Testis (tissue), 3 donors: ENCODE data around the gene TNFRSF8. TPM values are rescaled to one million over a fixed set of nuclear protein-coding genes. Genes with fewer than 3 reads are reported as not detected.

ENCODE experiments used
- DNase-seq: peaks from one replicate; pipeline ENCODE4 v3.0.0-alpha.2; 2019
- H3K27ac ChIP-seq, 2 donors: fragments of 200-600 bp; sonication (generic); one replicate each; pipeline ENCODE4 v1.5.1; 2019
- H3K27me3 ChIP-seq: fragments of 200-600 bp; sonication (generic); one replicate; pipeline ENCODE4 v1.5.1; 2019
- H3K36me3 ChIP-seq: fragments of 200-600 bp; sonication (generic); one replicate; pipeline ENCODE4 v1.5.1; 2017; ENCODE audit warnings: low read depth; ENCODE audit errors: missing control alignments
- H3K4me1 ChIP-seq: fragments of 200-600 bp; sonication (generic); one replicate; pipeline ENCODE4 v1.5.1; 2019
- H3K4me3 ChIP-seq, 2 donors: fragments of 200-600 bp; sonication (generic); one replicate each; pipeline ENCODE4 v1.5.1; 2017 to 2019
- H3K9me3 ChIP-seq: fragments of 200-600 bp; sonication (generic); one replicate; pipeline ENCODE4 v1.5.1; 2017
- CTCF ChIP-seq, 3 experiments: fragments of 450-650 bp in 2 of 3; fragments of 200-600 bp in 1 of 3; sonication (generic) in 1 of 3; IDR thresholded peaks; one replicate each; pipeline ENCODE4 v1.5.1; 2016 to 2019; ENCODE audit warnings: antibody characterized with exemption in 3 of 3, mild to moderate bottlenecking in 2 of 3, moderate library complexity in 1 of 3
- POLR2A ChIP-seq: fragments of 450-650 bp; IDR thresholded peaks from one replicate; pipeline ENCODE4 v1.6.1; 2017; ENCODE audit warnings: antibody characterized with exemption, mild to moderate bottlenecking, moderate library complexity
- WGBS, 2 donors: methylation state at CpG; one replicate each; pipeline ENCODE4 v1.1.5; 2018; 5-methylcytosine and 5-hydroxymethylcytosine counted together
- intact Hi-C: fragments of 100-400 bp; cut with DNase I; formaldehyde crosslinking; loops from one replicate; pipeline ENCODE4 v1.15.1; 2023; ENCODE audit warnings: low total_unique reads
- polyA plus RNA-seq: library from polyadenylated mRNA; stranded (reverse); fragments of 350-450 nt; fragmentation: Illumina TruSeq; extraction: RNeasy Lipid Tissue Mini Kit (QIAGEN cat#74804); gene quantifications from one replicate; pipeline ENCODE4 v1.2.3, GENCODE V29; 2014; ENCODE audit warnings: low read depth, low replicate concordance; ENCODE audit not compliant: insufficient read depth
- total RNA-seq, 2 donors: library from RNA; depleted of rRNA; stranded (reverse); fragments of >200 nt; gene quantifications; one replicate each; pipeline ENCODE4 v1.2.3, GENCODE V29; 2016

Gene TNFRSF8
- total and polyA plus RNA-seq, 3 donors from 2014 or later, result 5.0 to 6.9 (median 5.4) TPM

DNA sequence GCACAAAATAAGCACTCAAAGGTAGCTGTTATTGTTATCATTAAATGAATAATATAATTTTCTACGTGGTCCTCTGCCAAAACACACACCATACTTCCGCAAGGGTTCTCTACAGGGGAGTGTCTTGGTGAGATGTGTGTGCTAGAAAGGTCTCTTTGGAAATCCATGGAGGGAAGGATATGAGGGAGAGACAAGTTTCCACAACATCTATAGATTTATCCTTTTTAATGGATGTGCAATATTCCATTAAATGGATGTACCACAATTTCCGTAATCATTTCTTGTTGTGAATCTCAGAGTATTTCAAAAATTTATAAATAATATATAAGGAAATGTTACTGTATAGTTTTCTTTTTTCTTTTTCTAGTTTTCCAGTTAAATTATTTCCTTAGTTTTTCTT, 2.6 kb upstream of the TNFRSF8 start:
- Histone ChIP-seq H3K27me3 (no peaks in the 10 kb centered on the region), H3K4me3 (no peak overlapping the region), H3K4me1 (peaks cover 8% of the 10 kb centered on the region), H3K36me3 (no peaks in the 10 kb centered on the region), H3K27ac (no peak overlapping the region), H3K9me3 (no peaks in the 10 kb centered on the region)
- 94 to 96% methylated on average over 3 of the region's 3 CpGs for whole genome bisulfite sequencing, 2 donors
- DNase-seq, result no peak
- intact Hi-C loops, result no loop called here
- no peak for TF ChIP-seq CTCF (IDR thresholded peaks at IDR 0.05)
- TF ChIP-seq POLR2A, result no peak

DNA sequence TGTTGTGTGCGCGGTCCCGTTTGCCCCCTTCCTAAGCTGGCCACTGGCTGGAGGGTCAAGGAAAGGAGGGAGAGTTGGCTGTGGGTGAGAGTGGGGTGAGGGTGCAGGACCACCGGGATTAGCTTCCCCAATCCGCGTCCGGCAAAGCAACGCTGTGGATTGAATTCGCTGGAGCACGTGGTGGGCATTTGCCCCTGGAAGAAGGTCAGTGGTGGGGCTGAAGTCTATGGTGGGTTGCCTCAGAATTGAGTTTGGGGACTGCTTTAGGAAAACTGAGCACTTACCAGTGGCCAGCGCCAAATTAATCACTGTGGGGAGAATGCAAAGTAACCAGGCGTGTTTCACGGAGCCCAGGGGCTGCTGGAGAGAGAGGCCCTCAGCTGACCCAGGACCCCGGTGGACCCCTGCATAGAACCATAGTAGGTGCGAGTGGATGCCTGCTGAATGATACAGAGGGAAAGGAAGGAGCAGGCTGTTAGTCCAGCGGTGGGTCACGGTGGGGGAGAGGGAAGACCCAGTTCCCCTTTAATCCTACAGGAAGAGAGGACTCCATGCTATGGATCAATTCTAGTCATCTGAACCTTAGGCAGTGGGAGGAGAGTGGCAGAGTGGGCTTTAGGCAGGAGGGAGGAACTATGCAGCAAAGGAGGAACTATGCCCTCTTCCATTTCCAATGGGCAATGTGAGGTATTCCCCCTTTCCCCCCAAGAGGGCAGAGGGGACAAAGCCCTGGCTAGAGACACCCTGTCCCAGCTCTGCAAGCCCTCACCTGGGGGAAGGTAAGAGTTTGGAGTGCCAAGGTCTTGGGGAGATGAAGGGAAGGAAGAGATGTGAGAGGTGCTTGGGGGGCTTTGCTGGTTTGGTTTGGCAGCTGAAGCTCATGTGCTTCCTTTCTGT, 1.2 kb downstream of the TNFRSF8 start:
- H3K9me3 ChIP-seq, result no peaks in the 10 kb centered on the region
- no peaks in the 10 kb centered on the region for H3K27me3 ChIP-seq
- no peak overlapping the region for H3K27ac ChIP-seq
- TF ChIP-seq POLR2A (no peak), CTCF (IDR thresholded peaks at IDR 0.05) (no peak)
- intact Hi-C loops, result no loop called here
- no peak for DNase-seq
- H3K4me1 ChIP-seq, result peaks cover 14% of the 10 kb centered on the region
- no peak overlapping the region for H3K4me3 ChIP-seq
- WGBS, 2 donors, result 28 to 35% methylated on average over 5 to 17 of the region's 17 CpGs
- H3K36me3 ChIP-seq, result no peaks in the 10 kb centered on the region

DNA sequence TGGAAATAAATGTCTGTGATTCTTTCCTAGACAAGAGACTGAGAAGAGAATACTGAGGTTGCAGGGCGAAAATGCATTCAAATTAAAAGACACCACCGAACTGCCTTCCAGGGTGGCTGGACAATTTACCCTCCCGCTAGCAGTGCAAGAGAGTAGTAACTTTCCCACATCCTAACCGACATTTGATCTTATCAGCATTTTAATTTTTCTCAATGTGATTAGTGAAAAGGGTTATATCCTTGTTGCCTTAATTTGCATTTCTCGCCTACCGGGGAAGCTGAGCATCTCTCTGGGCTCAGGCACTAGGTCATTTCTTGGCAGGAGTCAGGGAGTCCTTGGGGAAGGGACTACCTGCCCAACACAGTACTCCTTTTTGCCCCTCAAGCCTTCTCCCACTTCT, 2.8 kb downstream of the TNFRSF8 start:
- no peak for DNase-seq
- H3K27ac ChIP-seq, result no peak overlapping the region
- no peaks in the 10 kb centered on the region for H3K36me3 ChIP-seq
- H3K4me1 ChIP-seq, result peaks cover 14% of the 10 kb centered on the region
- H3K4me3 ChIP-seq, result no peak overlapping the region
- H3K9me3 ChIP-seq, result no peaks in the 10 kb centered on the region
- TF ChIP-seq CTCF (IDR thresholded peaks at IDR 0.05) (no peak), POLR2A (no peak)
- intact Hi-C loops, result no loop called here
- no peaks in the 10 kb centered on the region for H3K27me3 ChIP-seq
- WGBS, 2 donors, result 66 to 86% methylated on average over 6 of the region's 6 CpGs

DNA sequence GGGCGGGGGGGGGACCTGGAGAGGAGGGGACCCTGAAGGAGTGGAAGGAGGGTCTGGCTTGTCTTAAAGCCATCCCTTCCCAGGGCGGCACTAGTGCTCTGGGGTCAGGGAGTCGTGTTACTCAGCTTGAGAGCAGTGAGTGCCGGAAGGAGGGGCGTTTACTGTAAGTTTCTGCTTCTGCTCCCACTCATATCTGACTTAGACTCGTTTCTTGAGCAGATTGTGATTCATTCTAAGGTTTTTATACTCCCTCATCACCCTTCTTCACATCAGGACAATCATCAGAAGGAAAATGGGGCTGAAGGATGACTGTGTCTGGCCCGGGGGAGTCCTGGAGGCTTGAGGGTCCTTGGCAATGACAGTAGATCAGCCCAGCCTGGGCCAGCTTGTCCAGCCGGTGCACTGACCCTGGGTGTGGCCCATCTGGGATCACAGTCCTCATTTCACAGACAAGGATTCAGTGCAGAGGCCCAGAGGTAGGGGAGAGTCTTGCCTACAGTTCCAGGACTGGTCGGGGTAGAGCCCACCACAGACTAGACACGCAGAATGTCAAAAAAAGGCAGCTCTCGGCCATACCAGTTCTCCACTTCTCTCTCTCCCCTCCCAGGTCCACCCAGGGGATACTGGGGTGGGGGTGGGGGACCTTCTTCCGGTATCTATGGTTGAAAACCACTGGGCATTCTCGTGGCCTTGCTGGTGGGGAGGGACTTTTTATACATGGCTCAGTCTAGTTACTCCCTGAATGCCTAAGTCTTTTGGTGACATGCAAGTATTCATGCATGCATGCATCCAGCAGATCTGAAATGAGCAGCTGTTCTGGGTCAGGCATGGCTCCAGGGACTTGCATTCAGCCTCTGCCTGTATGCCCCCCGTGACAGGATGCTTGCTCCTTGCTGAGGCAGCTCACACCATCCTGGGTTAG, 5.1 kb downstream of the TNFRSF8 start:
- no peak for DNase-seq
- Histone ChIP-seq H3K27ac (no peak overlapping the region), H3K4me1 (peaks cover 14% of the 10 kb centered on the region), H3K4me3 (no peak overlapping the region), H3K27me3 (no peaks in the 10 kb centered on the region), H3K36me3 (no peaks in the 10 kb centered on the region), H3K9me3 (no peaks in the 10 kb centered on the region)
- TF ChIP-seq CTCF (IDR thresholded peaks at IDR 0.05) (no peak), POLR2A (no peak)
- WGBS, 2 donors, result 44 to 57% methylated on average over 11 to 14 of the region's 14 CpGs
- intact Hi-C loops, result no loop called here
